Right lobe of liver (tissue), 6 donors: ENCODE measurements around the gene TMEM161B. TPM values are rescaled to one million over a fixed set of nuclear protein-coding genes. Genes with fewer than 3 reads are reported as not detected.

Source experiments
- ATAC-seq, 4 donors: fragments of 200-7000 bp; cut with Tn5 transposase; one replicate each; pipeline ENCODE4 v1.9.1; 2020; ENCODE audit warnings: mild to moderate bottlenecking in 4 of 4, moderate library complexity in 4 of 4
- DNase-seq, 3 donors: peaks; one replicate each; pipeline ENCODE4 v3.0.0-alpha.2; 2020
- H3K27ac ChIP-seq, 3 donors: fragments of 200-600 bp; one replicate each; pipeline ENCODE4 v1.8.0; 2022
- H3K27me3 ChIP-seq, 2 donors: fragments of 200-600 bp; one replicate each; pipeline ENCODE4 v1.8.0; 2022
- H3K36me3 ChIP-seq, 4 donors: fragments of 200-600 bp; sonication (generic) in 1 of 4; one replicate each; pipeline versions ENCODE4 v1.5.1 to v1.8.0; 2017 to 2022; ENCODE audit warnings: control low read depth in 1 of 4
- H3K4me1 ChIP-seq, 4 donors: fragments of 200-600 bp; sonication (generic) in 1 of 4; one replicate each; pipeline versions ENCODE4 v1.5.1 to v1.8.0; 2017 to 2022; ENCODE audit warnings: control low read depth in 1 of 4
- H3K4me3 ChIP-seq, 3 donors: fragments of 200-600 bp; one replicate each; pipeline ENCODE4 v1.8.0; 2022
- H3K9me3 ChIP-seq, 4 donors: fragments of 200-600 bp; sonication (generic) in 1 of 4; one replicate each; pipeline versions ENCODE4 v1.5.1 to v1.8.0; 2017 to 2022; ENCODE audit warnings: control low read depth in 1 of 4
- POLR2A ChIP-seq: fragments of 450-650 bp; IDR thresholded peaks from one replicate; pipeline ENCODE4 v1.6.1; 2017; ENCODE audit warnings: antibody characterized with exemption, mild to moderate bottlenecking
- WGBS: methylation state at CpG from one replicate; pipeline ENCODE4 v1.1.6; 2018; ENCODE audit warnings: low coverage, low lambda C conversion rate; ENCODE audit not compliant: insufficient coverage; ENCODE audit errors: missing lambda C conversion rate; 5-methylcytosine and 5-hydroxymethylcytosine counted together
- intact Hi-C, 2 donors: fragments of 100-400 bp; cut with DNase I; formaldehyde crosslinking; loops; one replicate each; pipeline versions ENCODE4 v1.11.2 to v1.14.1; 2022
- total RNA-seq, 6 experiments: library from RNA; depleted of rRNA in 2 of 6; stranded (reverse); fragments of >200 nt in 2 of 6; fragmentation: NEBNext Ultra II Directional in 3 of 6; extraction: Animal tissue kit (Norgen Biotek cat#: 25700) in 3 of 6; gene quantifications; one replicate each; pipeline versions ENCODE4 v1.1.0 to v1.2.4, GENCODE V29; 2016 to 2023
- TF ChIP-seq, protein P1 (sequence below), 4 donors: fragments of 200-600 bp in 3 of 4; fragments of 450-650 bp in 1 of 4; IDR thresholded peaks; one replicate each; pipeline versions ENCODE4 v1.5.1 to v1.8.0; 2016 to 2022; ENCODE audit warnings: antibody characterized with exemption in 4 of 4, mild to moderate bottlenecking in 2 of 4
- donor health status: DM: no; HTN: yes; CAD: no.
- donor health status: DM: no; HTN: no; CAD: no.
- donor health status: DM: no; HTN: no; CAD: no.
- donor health status: DM: no; HTN: yes; CAD: no.
- donor health status: DM: no; HTN: yes; CAD: no.

The TMEM161B gene
- total RNA-seq, 6 experiments from 2014 or later: 7.2 to 9.9 (median 8.2) TPM

DNA sequence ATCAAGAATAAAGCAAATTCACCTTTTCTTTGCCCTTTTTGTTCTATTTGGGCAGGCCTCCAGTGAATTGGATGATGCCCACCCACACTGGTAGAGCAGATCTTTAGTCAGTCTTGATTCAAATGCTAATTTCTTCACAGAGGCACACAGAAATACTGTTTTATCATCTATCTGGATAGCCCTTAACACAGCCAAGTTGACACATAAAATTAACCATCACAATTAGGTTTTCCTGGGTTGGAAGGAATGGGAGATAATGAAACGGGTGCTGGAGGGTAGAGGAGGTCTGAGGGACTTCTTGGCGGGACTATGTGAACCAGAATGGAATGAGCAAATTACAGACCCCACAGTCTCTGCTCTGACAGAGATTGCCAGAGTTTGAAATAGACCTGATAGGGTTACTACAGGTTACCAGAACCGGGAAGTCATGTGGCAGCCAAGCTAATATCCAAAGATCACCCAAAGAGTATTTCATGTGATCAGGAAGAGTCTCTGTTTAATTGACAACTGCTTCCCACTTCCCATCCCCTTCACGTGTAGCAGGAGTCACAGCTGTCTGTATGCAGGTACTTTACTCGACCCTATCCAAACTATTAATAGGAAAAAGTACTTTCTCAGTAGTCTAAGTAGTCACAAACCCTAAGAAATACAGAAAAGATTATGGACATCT, 20.0 kb upstream of the TMEM161B start:
- intact Hi-C loops: no loop called here
- Histone ChIP-seq H3K27me3 (no peaks in the 10 kb centered on the region), H3K9me3 (no peaks in the 10 kb centered on the region), H3K27ac (no peak overlapping the region), H3K4me3 (no peak overlapping the region), H3K36me3 (no peaks in the 10 kb centered on the region), H3K4me1 (peaks cover 0 to 15% (median 4%) of the 10 kb centered on the region in 4 donors)
- peak; percentile 80 to 90 (median 84) for ATAC-seq
- DNase-seq: no peak
- WGBS: 72% methylated on average over 3 of the region's 5 CpGs
- TF ChIP-seq, protein P1, sequence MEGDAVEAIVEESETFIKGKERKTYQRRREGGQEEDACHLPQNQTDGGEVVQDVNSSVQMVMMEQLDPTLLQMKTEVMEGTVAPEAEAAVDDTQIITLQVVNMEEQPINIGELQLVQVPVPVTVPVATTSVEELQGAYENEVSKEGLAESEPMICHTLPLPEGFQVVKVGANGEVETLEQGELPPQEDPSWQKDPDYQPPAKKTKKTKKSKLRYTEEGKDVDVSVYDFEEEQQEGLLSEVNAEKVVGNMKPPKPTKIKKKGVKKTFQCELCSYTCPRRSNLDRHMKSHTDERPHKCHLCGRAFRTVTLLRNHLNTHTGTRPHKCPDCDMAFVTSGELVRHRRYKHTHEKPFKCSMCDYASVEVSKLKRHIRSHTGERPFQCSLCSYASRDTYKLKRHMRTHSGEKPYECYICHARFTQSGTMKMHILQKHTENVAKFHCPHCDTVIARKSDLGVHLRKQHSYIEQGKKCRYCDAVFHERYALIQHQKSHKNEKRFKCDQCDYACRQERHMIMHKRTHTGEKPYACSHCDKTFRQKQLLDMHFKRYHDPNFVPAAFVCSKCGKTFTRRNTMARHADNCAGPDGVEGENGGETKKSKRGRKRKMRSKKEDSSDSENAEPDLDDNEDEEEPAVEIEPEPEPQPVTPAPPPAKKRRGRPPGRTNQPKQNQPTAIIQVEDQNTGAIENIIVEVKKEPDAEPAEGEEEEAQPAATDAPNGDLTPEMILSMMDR (IDR thresholded peaks at IDR 0.05): no peak
- TF ChIP-seq POLR2A: no peak

DNA sequence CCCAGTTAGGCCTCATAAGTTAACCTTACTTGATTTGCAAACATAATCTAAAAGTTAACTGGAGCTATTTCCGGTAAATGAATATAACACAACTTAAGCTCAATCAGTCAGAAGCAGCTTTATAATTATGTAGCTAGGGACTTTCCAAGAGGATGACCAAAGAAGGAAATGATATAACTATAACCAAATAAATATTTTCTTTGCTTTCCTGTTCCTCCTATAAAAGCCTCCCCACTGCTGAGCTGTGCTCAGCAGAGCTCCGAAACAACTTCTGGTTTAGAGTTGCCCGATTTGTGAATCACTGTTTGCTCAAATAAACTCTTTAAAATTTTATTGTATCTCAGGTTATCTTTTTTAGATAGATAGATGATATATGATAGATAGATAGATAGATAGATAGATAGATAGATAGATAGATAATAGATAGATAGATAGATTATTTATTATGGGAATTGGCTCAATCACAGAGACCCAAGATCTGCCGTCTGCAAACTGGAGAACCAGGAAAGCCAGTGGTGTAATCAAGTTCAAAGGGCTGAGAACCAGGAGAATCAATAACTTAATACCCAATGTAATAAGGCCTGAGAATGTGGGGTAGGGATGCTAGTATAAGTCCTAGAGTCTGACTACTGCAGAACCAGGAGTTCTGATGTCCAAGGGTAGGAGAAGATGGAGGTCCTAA, 19.3 kb upstream of the TMEM161B start:
- no peak overlapping the region for H3K4me3 ChIP-seq
- no peak overlapping the region for H3K27ac ChIP-seq
- ATAC-seq (peak; percentile 54 to 82 (median 72)), DNase-seq (no peak)
- peaks cover 0 to 15% (median 4%) of the 10 kb centered on the region in 4 donors for H3K4me1 ChIP-seq
- WGBS: 69% methylated on average over 4 of the region's 4 CpGs
- H3K9me3 ChIP-seq: no peaks in the 10 kb centered on the region
- H3K27me3 ChIP-seq: no peaks in the 10 kb centered on the region
- TF ChIP-seq, protein P1 (IDR thresholded peaks at IDR 0.05): no peak
- TF ChIP-seq POLR2A: no peak
- intact Hi-C loops: no loop called here
- no peaks in the 10 kb centered on the region for H3K36me3 ChIP-seq

DNA sequence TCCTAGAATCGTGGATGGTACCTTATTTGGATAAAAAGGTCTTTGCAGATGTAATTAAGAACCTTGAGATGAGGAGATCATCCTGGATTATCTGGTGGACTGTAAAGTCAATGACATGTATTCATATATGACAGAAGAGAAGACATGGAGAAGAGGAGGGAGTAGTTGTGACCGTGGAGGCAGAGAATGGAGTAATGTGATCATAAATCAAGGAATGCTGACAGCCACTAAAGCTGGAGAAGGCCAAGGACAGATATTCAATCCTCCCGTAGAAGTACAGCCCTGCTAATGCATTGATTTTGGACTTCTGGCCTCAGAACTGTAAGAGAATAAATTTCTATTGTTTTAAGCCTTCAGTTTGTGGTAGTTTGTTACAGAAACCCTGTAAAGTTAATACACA, 18.7 kb upstream of the TMEM161B start:
- no peaks in the 10 kb centered on the region for H3K36me3 ChIP-seq
- intact Hi-C loops: no loop called here
- TF ChIP-seq, protein P1 (IDR thresholded peaks at IDR 0.05): no peak
- TF ChIP-seq POLR2A: no peak
- no peak overlapping the region for H3K4me3 ChIP-seq
- H3K27me3 ChIP-seq: no peaks in the 10 kb centered on the region
- peaks cover 0 to 15% (median 4%) of the 10 kb centered on the region in 4 donors for H3K4me1 ChIP-seq
- H3K27ac ChIP-seq: no peak overlapping the region
- no peak for DNase-seq
- H3K9me3 ChIP-seq: no peaks in the 10 kb centered on the region
- 74% methylated on average over 3 of the region's 3 CpGs for WGBS
- ATAC-seq: no peak

DNA sequence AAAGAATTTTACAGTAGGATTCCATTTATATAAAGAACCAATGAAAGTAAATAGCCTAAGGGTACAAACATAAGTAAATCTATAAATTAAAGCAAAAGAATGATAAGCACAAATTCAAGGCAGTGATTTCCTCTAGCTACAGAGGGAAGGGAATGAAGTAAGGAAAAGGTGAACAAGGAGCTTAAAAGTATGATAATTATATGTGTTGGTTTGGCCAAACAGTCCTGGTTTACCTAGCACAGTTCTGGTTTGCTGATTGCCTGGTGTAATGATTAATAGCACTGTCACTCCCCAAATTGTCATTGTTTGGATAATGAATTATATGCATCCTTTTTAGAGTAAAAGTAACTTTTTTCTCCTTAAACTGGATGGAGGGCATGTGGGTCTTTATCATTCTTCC, 15.0 kb upstream of the TMEM161B start:
- H3K4me3 ChIP-seq: no peak overlapping the region
- no peaks in the 10 kb centered on the region for H3K9me3 ChIP-seq
- H3K4me1 ChIP-seq: peaks cover 0 to 9% (median 2%) of the 10 kb centered on the region in 4 donors
- no peak overlapping the region for H3K27ac ChIP-seq
- H3K27me3 ChIP-seq: no peaks in the 10 kb centered on the region
- no peak for TF ChIP-seq POLR2A
- TF ChIP-seq, protein P1 (IDR thresholded peaks at IDR 0.05): no peak
- no peaks in the 10 kb centered on the region for H3K36me3 ChIP-seq
- intact Hi-C loops: no loop called here
- DNase-seq (no peak), ATAC-seq (no peak)
